Neuronal stem cell (in vitro differentiated cells): ENCODE measurements around the gene SYCP2L.
"Not testable (repeated sequence)": the region's sequence is repeated elsewhere in the genome, so short reads cannot be mapped to it uniquely, and the experiment has no call there.

ENCODE experiments used
- DNase-seq: peaks from one replicate; pipeline ENCODE4 v3.0.0-alpha.2; 2013; ENCODE audit warnings: low spot score
- H2AFZ ChIP-seq: one replicate; pipeline ENCODE4 v1.6.1; 2013; ENCODE audit warnings: mild to moderate bottlenecking, low read length, inconsistent platforms
- H2AK5ac ChIP-seq: 2 replicates; pipeline ENCODE4 v1.6.1; 2013; ENCODE audit warnings: low read depth, mild to moderate bottlenecking, inconsistent platforms, low read length, moderate library complexity, mixed read lengths
- H2BK120ac ChIP-seq: 2 replicates; pipeline ENCODE4 v1.6.1; 2013; ENCODE audit warnings: low read depth, mild to moderate bottlenecking, inconsistent platforms, low read length, moderate library complexity, mixed read lengths
- H2BK12ac ChIP-seq: one replicate; pipeline ENCODE4 v1.6.1; 2013; ENCODE audit warnings: low read length, inconsistent platforms
- H2BK15ac ChIP-seq: 2 replicates; pipeline ENCODE4 v1.6.1; 2013; ENCODE audit warnings: mild to moderate bottlenecking, low read length, inconsistent platforms, mixed read lengths
- H2BK5ac ChIP-seq: one replicate; pipeline ENCODE4 v1.6.1; 2013; ENCODE audit warnings: inconsistent platforms, mild to moderate bottlenecking, low read length, moderate library complexity
- H3K14ac ChIP-seq: one replicate; pipeline ENCODE4 v1.6.1; 2013; ENCODE audit warnings: low read length, inconsistent platforms
- H3K18ac ChIP-seq: 2 replicates; pipeline ENCODE4 v1.6.1; 2013; ENCODE audit warnings: low read length, inconsistent platforms
- H3K23ac ChIP-seq: 2 replicates; pipeline ENCODE4 v1.6.1; 2013; ENCODE audit warnings: low read depth, mild to moderate bottlenecking, mixed read lengths, low read length, inconsistent platforms; ENCODE audit not compliant: poor library complexity
- H3K27ac ChIP-seq: replicated peaks from 3 replicates; pipeline ENCODE4 v1.5.1; 2013; ENCODE audit warnings: low read length, inconsistent platforms
- H3K27me3 ChIP-seq, 3 experiments: 2 replicates each; pipeline ENCODE4 v1.6.1; 2013; ENCODE audit warnings: low read length in 3 of 3, mild to moderate bottlenecking in 2 of 3, inconsistent platforms in 1 of 3, low read depth in 1 of 3, mixed read lengths in 1 of 3, moderate library complexity in 1 of 3; ENCODE audit not compliant: control insufficient read depth in 3 of 3, insufficient read depth in 3 of 3
- H3K36me3 ChIP-seq, 2 donors: replicated peaks in 1 of 2; 2 replicates each; pipeline ENCODE4 v1.6.1; 2013; ENCODE audit warnings: low read length in 2 of 2; ENCODE audit not compliant: control insufficient read depth in 2 of 2, insufficient read depth in 2 of 2
- H3K4ac ChIP-seq: 2 replicates; pipeline ENCODE4 v1.6.1; 2013; ENCODE audit warnings: inconsistent platforms, mild to moderate bottlenecking, low read length, moderate library complexity
- H3K4me1 ChIP-seq, 2 donors: 1 replicate in 1 of 2; 2 replicates in 1 of 2; pipeline ENCODE4 v1.6.1; 2013; ENCODE audit warnings: low read length in 2 of 2, low read depth in 1 of 2; ENCODE audit not compliant: control insufficient read depth in 2 of 2, insufficient read depth in 1 of 2
- H3K4me2 ChIP-seq: one replicate; pipeline ENCODE4 v1.6.1; 2013; ENCODE audit warnings: mild to moderate bottlenecking, low read length, inconsistent platforms; ENCODE audit not compliant: insufficient read depth, poor library complexity, severe bottlenecking
- H3K4me3 ChIP-seq, 2 donors: 2 replicates each; pipeline ENCODE4 v1.5.1; 2013; ENCODE audit warnings: low read length in 2 of 2, mild to moderate bottlenecking in 2 of 2, inconsistent platforms in 1 of 2, moderate library complexity in 1 of 2
- H3K79me1 ChIP-seq: one replicate; pipeline ENCODE4 v1.6.1; 2013; ENCODE audit warnings: low read depth, mild to moderate bottlenecking, inconsistent platforms, low read length, moderate library complexity
- H3K9ac ChIP-seq: one replicate; pipeline ENCODE4 v1.6.1; 2013; ENCODE audit warnings: mild to moderate bottlenecking, low read depth, low read length, inconsistent platforms; ENCODE audit not compliant: poor library complexity
- H3K9me3 ChIP-seq, 2 donors: replicated peaks in 1 of 2; 2 replicates each; pipeline versions ENCODE3 to v1.6.1; 2013; ENCODE audit warnings: low read length in 2 of 2, mild to moderate bottlenecking in 2 of 2, inconsistent platforms in 1 of 2, low read depth in 1 of 2, mixed read lengths in 1 of 2, moderate library complexity in 1 of 2; ENCODE audit not compliant: control insufficient read depth in 2 of 2, insufficient read depth in 1 of 2
- H4K8ac ChIP-seq: one replicate; pipeline ENCODE4 v1.6.1; 2013; ENCODE audit warnings: low read depth, mild to moderate bottlenecking, inconsistent platforms, low read length, moderate library complexity
- H4K91ac ChIP-seq: one replicate; pipeline ENCODE4 v1.6.1; 2013; ENCODE audit warnings: low read length, low read depth, mild to moderate bottlenecking, inconsistent platforms; ENCODE audit not compliant: poor library complexity
- WGBS, 2 donors: extraction: QIAGEN DNeasy Blood & Tissue Kit; methylation state at CpG; one replicate each; pipeline ENCODE4 v1.1.7; 2013; ENCODE audit warnings: missing lambda C conversion rate in 2 of 2, mixed read lengths in 1 of 2; ENCODE audit not compliant: insufficient read length in 2 of 2, insufficient replicate concordance in 1 of 2; ENCODE audit errors: extremely low coverage in 2 of 2; 5-methylcytosine and 5-hydroxymethylcytosine counted together

SYCP2L gene

DNA sequence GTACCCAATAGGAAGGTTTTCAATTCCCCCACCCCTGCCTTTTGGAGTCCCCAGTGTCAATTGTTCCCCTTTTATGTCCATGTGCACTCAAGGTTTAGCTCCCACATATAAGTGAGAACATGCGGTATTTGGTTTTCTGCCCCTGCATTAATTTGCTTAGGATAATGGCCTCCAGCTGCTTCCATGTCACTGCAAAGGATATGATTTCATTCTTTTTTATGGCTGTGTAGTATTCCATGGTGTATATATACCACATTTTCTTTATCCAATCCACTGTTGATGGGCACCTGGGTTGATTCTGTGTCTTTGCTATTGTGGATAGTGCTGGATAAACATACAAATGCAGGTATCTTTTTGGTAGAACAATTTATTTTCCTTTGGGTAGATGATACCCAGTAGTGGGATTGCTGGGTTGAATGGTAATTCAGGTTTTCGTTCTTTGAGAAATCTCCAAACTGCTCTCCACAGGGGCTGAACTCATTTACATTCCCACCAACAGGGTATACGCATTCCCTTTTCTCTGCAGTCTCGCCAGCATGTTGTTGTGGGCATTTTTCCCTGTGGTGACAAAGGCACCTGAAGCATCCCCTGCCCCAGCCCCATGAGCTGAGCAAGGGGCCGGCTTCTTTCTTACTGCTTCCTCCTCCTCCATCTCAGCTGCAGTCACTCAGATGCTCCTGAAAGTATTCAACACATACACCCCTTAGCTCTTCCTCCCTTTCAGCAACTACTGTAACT lies 90.5 kb downstream of the SYCP2L start:
- Histone ChIP-seq H3K27me3 (no peaks in the 10 kb centered on the region), H3K18ac (no peak overlapping the region), H4K91ac (no peak overlapping the region), H2AK5ac (no peak overlapping the region), H3K79me1 (no peaks in the 10 kb centered on the region), H2BK15ac (no peak overlapping the region), H3K4me2 (no peak overlapping the region), H3K4ac (no peak overlapping the region), H3K36me3 (no peaks in the 10 kb centered on the region), H3K27ac (no peak overlapping the region), H3K4me1 (no peaks in the 10 kb centered on the region), H3K4me3 (no peak overlapping the region), H3K23ac (no peak overlapping the region), H2AFZ (no peak overlapping the region), H3K9ac (no peak overlapping the region), H3K9me3 (peaks cover 0 to 2% of the 10 kb centered on the region in 2 donors), H2BK5ac (no peak overlapping the region), H2BK12ac (no peak overlapping the region), H3K14ac (no peak overlapping the region), H4K8ac (no peak overlapping the region), H2BK120ac (no peak overlapping the region)
- WGBS, 2 donors: no CpG with 5 or more reads among the region's 5 CpGs
- no peak for DNase-seq

DNA sequence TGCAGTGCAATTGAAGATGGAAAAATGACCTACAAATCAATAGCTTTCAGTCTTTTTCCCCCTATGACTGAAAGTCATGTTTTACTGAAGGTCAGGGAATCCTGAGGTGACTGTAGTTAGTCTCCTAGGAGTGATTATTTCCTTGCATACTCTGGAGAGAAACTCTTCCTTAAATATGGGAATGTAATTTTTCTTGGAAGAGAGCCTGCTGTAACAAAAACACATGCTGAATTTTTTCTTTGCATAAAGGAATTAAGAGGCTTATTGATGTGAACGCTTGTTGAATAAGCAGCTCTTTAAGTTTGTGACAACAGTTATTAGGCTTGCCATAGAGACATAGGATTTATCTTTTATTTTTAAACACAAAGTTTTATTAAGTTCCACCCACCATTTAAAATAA lies 92.8 kb downstream of the SYCP2L start:
- no peak overlapping the region for H4K91ac ChIP-seq
- peaks cover 1 to 3% of the 10 kb centered on the region in 2 donors for H3K36me3 ChIP-seq
- H3K4me2 ChIP-seq: no peak overlapping the region
- H2AK5ac ChIP-seq: no peak overlapping the region
- no peak overlapping the region for H3K23ac ChIP-seq
- no peak overlapping the region for H3K14ac ChIP-seq
- H4K8ac ChIP-seq: no peak overlapping the region
- no peak overlapping the region for H3K9ac ChIP-seq
- no peaks in the 10 kb centered on the region for H3K27me3 ChIP-seq
- no peak overlapping the region for H2BK120ac ChIP-seq
- H3K4me1 ChIP-seq: no peaks in the 10 kb centered on the region
- no peaks in the 10 kb centered on the region for H3K79me1 ChIP-seq
- peaks cover 0 to 2% of the 10 kb centered on the region in 2 donors for H3K9me3 ChIP-seq
- DNase-seq: no peak
- H3K4me3 ChIP-seq: no peak overlapping the region
- H3K18ac ChIP-seq: no peak overlapping the region
- no peak overlapping the region for H3K4ac ChIP-seq
- WGBS, 2 donors: no CpG with 5 or more reads among the region's 1 CpG
- H3K27ac ChIP-seq: no peak overlapping the region
- H2BK12ac ChIP-seq: no peak overlapping the region
- no peak overlapping the region for H2AFZ ChIP-seq
- H2BK5ac ChIP-seq: no peak overlapping the region
- no peak overlapping the region for H2BK15ac ChIP-seq

DNA sequence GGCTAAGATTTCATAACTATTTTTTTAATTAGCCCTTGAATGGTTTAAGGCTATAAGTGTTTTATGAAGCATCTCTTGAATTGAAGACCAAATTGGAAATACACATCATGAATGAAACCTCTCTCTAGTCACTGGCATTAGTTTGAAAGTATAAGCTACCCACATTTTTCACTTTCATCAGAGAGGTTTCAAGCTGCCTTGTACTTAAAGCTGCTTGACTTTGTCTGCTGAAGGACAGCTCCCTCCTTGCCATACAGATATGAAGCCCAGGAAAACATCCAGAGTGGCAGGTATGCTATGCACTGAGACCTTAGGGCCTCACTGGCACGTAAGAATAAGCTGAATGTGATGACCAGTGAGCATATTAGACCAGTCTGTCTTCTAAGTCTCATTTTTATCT lies 94.6 kb downstream of the SYCP2L start:
- no peak for DNase-seq
- no peak overlapping the region for H2BK120ac ChIP-seq

DNA sequence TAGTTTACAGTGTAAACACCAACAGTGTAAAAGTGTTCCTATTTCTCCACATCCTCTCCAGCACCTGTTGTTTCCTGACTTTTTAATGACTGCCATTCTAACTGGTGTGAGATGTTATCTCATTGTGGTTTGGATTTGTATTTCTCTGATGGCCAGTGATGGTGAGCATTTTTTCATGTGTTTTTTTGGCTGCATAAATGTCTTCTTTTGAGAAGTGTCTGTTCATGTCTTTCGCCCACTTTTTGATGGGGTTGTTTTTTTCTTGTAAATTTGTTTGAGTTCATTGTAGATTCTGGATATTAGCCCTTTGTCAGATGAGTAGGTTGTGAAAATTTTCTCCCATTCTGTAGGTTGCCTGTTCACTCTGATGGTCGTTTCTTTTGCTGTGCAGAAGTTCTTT lies 98.1 kb downstream of the SYCP2L start:
- H3K79me1 ChIP-seq: not testable (repeated sequence)
- WGBS, 2 donors: no CpG with 5 or more reads among the region's 2 CpGs

More for the DNA sequence above, 94.6 kb downstream of the SYCP2L start:
- H3K9ac ChIP-seq: no peak overlapping the region
- no peak overlapping the region for H3K23ac ChIP-seq
- no peak overlapping the region for H3K4me3 ChIP-seq
- no peak overlapping the region for H2AFZ ChIP-seq
- no peak overlapping the region for H2BK5ac ChIP-seq
- no peak overlapping the region for H4K8ac ChIP-seq
- peaks cover 0 to under 1% of the 10 kb centered on the region in 2 donors for H3K9me3 ChIP-seq
- no peaks in the 10 kb centered on the region for H3K27me3 ChIP-seq
- H3K4me1 ChIP-seq: no peaks in the 10 kb centered on the region
- no CpG with 5 or more reads among the region's 1 CpG for WGBS, 2 donors
- H3K18ac ChIP-seq: no peak overlapping the region
- H3K14ac ChIP-seq: no peak overlapping the region
- H3K79me1 ChIP-seq: no peaks in the 10 kb centered on the region
- no peak overlapping the region for H3K4me2 ChIP-seq
- H2BK12ac ChIP-seq: no peak overlapping the region
- no peak overlapping the region for H3K27ac ChIP-seq
- H3K36me3 ChIP-seq: peaks cover 1 to 3% of the 10 kb centered on the region in 2 donors
- H3K4ac ChIP-seq: no peak overlapping the region
- H4K91ac ChIP-seq: no peak overlapping the region
- no peak overlapping the region for H2AK5ac ChIP-seq
- H2BK15ac ChIP-seq: no peak overlapping the region

More for the DNA sequence above, 98.1 kb downstream of the SYCP2L start:
- H3K36me3 ChIP-seq: peaks cover 1 to 17% of the 10 kb centered on the region in 2 donors
- not testable (repeated sequence) for H4K8ac ChIP-seq, H2AK5ac ChIP-seq, H2BK12ac ChIP-seq, H2BK5ac ChIP-seq, H3K9ac ChIP-seq, H3K23ac ChIP-seq, H3K18ac ChIP-seq, DNase-seq, H3K4me1 ChIP-seq, H3K14ac ChIP-seq, H2AFZ ChIP-seq, H2BK120ac ChIP-seq, H3K27ac ChIP-seq, H3K4ac ChIP-seq, H4K91ac ChIP-seq, H3K4me3 ChIP-seq, H3K27me3 ChIP-seq, H3K4me2 ChIP-seq, H2BK15ac ChIP-seq, H3K9me3 ChIP-seq
